HEK293T (cell line): ENCODE results near the gene NEURL4.

Experiments used
- ARNT ChIP-seq: fragments of 450-650 bp; IDR thresholded peaks from 2 replicates; pipeline ENCODE4 v1.6.1; 2017; ENCODE audit warnings: mild to moderate bottlenecking
- BHLHE40 ChIP-seq: fragments of 450-650 bp; IDR thresholded peaks from 2 replicates; pipeline ENCODE4 v1.6.1; 2016; ENCODE audit warnings: mild to moderate bottlenecking, moderate library complexity, borderline replicate concordance
- CTBP1 ChIP-seq: fragments of 450-650 bp; IDR thresholded peaks from 2 replicates; pipeline ENCODE4 v1.6.1; 2016; ENCODE audit warnings: borderline replicate concordance
- FOXA1 ChIP-seq: fragments of 450-650 bp; IDR thresholded peaks from 2 replicates; pipeline ENCODE4 v1.6.1; 2016; ENCODE audit warnings: mild to moderate bottlenecking
- FOXM1 ChIP-seq: fragments of 450-650 bp; IDR thresholded peaks from 2 replicates; pipeline ENCODE4 v1.6.1; 2017; ENCODE audit warnings: mild to moderate bottlenecking, borderline replicate concordance
- HDGF ChIP-seq: fragments of 450-650 bp; IDR thresholded peaks from 2 replicates; pipeline ENCODE4 v1.6.1; 2017; ENCODE audit warnings: antibody characterized with exemption, borderline replicate concordance
- LEF1 ChIP-seq: fragments of 450-650 bp; IDR thresholded peaks from 2 replicates; pipeline ENCODE4 v1.6.1; 2017; ENCODE audit warnings: mild to moderate bottlenecking, borderline replicate concordance
- NFRKB ChIP-seq: fragments of 450-650 bp; IDR thresholded peaks from 2 replicates; pipeline ENCODE4 v1.6.1; 2016; ENCODE audit warnings: mild to moderate bottlenecking, moderate library complexity
- SP1 ChIP-seq: fragments of 450-650 bp; IDR thresholded peaks from 2 replicates; pipeline ENCODE4 v1.6.1; 2017
- SUZ12 ChIP-seq: fragments of 450-650 bp; IDR thresholded peaks from 2 replicates; pipeline ENCODE4 v1.6.1; 2016; ENCODE audit warnings: mild to moderate bottlenecking
- ZNF384 ChIP-seq: fragments of 450-650 bp; IDR thresholded peaks from 2 replicates; pipeline ENCODE4 v1.6.1; 2016
- TF ChIP-seq, protein P1 (sequence below): fragments of 450-650 bp; IDR thresholded peaks from 2 replicates; pipeline ENCODE4 v1.6.1; 2016

DNA sequence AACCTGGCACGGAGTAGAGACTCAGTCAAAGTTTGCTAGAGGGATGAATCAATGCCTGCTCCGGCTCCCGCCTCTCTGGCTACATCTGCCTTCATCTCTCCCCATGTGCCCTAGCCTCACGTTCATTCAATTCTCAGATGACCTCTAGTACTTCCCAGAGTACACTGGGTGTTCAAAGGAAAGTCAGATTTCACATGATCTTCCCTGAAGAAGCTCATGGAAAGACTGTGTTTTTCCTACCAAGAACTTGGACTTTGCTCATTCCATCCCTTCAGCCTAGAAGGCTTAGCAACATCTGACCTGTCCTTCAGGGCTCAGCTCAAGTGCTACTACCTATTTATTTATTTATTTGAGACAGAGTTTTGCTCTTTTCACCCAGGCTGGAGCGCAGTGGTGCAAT is 40.7 kb upstream of the NEURL4 start:
- TF ChIP-seq FOXM1 (no peak), BHLHE40 (no peak), ARNT (no peak), SUZ12 (no peak), LEF1 (no peak), NFRKB (no peak), CTBP1 (no peak), HDGF (no peak), SP1 (no peak), FOXA1 (no peak), ZNF384 (no peak)
- TF ChIP-seq, protein P1, sequence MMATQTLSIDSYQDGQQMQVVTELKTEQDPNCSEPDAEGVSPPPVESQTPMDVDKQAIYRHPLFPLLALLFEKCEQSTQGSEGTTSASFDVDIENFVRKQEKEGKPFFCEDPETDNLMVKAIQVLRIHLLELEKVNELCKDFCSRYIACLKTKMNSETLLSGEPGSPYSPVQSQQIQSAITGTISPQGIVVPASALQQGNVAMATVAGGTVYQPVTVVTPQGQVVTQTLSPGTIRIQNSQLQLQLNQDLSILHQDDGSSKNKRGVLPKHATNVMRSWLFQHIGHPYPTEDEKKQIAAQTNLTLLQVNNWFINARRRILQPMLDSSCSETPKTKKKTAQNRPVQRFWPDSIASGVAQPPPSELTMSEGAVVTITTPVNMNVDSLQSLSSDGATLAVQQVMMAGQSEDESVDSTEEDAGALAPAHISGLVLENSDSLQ, result no peak
